Measurements from ENCODE around the gene CDKN2B-AS1.
"Not testable (repeated sequence)": the region's sequence is repeated elsewhere in the genome, so short reads cannot be mapped to it uniquely, and the experiment has no call there.

CDKN2B-AS1 gene

DNA sequence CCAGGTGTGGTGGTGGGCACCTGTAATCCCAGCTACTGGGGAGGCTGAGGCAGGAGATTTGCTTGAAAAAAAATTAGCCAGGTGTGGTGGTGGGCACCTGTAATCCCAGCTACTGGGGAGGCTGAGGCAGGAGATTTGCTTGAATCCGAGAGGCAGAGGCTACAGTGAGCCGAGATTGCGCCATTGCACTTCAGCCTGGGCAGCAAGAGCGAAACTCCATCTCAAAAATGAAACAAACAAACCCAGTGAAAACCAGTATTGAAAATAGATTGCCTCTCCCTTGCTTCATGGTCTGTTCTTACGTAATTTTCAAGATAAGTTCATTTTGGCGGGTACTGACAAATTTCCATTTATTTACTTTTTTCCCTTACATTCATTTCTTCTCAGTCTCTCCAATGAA lies 63.4 kb downstream of the CDKN2B-AS1 start:
- not testable (repeated sequence) for H3K4me3 ChIP-seq (ENCODE audit: low read length); H3K27me3 ChIP-seq (ENCODE audit: control insufficient read depth, insufficient read depth, low read length); DNase-seq (ENCODE audit: low read depth, low spot score); H3K9me3 ChIP-seq (ENCODE audit: control insufficient read depth, insufficient read depth, low read length); H3K27ac ChIP-seq (ENCODE audit: low read length); H3K4me1 ChIP-seq (ENCODE audit: control insufficient read depth, insufficient read depth, low read length); H3K36me3 ChIP-seq (ENCODE audit: control insufficient read depth, insufficient read depth, low read length)
- no CpG with 5 or more reads among the region's 6 CpGs for WGBS (ENCODE audit: insufficient coverage, insufficient read length)

DNA sequence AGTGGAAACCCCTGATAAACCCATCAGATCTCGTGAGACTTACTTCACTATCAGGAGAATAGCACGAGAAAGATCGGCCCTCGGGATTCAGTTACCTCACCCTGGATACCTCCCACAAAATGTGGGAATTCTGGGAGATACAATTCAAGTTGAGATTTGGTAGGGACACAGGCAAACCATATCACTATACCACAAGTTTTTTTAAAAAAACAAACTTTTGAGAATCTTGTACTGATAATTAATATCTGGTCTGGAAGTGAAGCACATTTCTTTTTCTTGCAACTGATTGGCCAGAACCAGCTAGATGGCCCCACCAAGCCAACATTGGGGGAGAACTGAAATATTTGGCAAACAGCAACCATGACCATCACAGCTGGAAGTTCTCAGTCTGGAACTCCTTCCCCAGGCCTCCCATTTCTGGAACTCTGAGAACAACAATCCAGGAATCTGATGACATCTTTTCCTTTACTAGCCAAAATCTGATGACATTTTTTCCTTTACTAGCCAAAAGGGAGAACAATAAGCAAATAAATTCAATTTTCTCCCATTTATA lies 66.3 kb downstream of the CDKN2B-AS1 start:
- Histone ChIP-seq H3K4me1 (ENCODE audit: control insufficient read depth, insufficient read depth, low read length) (no peaks in the 10 kb centered on the region), H3K9me3 (ENCODE audit: control insufficient read depth, insufficient read depth, low read length) (no peaks in the 10 kb centered on the region), H3K27ac (ENCODE audit: low read length) (no peak overlapping the region), H3K27me3 (ENCODE audit: control insufficient read depth, insufficient read depth, low read length) (no peaks in the 10 kb centered on the region), H3K4me3 (ENCODE audit: low read length) (no peak overlapping the region), H3K36me3 (ENCODE audit: control insufficient read depth, insufficient read depth, low read length) (no peaks in the 10 kb centered on the region)
- no CpG with 5 or more reads among the region's 4 CpGs for WGBS (ENCODE audit: insufficient coverage, insufficient read length)
- no peak for DNase-seq (ENCODE audit: low read depth, low spot score)

DNA sequence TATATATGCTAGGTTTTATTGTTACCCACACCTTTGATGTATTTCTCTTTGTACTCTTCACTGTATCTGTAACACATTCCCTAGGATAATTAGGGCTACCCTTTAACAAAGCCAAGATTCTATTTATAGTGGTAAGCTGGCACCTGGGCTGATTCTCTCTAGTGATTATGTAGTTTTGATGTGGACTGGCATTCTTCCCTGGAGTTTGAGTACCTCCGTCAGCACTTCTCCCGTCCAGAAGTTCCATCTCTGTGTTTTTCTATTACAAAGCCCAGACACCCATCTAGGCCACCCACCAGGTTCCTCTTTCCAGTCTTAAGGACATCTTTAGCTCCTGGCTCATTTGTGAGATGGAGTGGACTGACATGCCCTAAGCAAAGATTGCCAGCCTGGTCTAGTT lies 70.4 kb downstream of the CDKN2B-AS1 start:
- Histone ChIP-seq H3K27me3 (ENCODE audit: control insufficient read depth, insufficient read depth, low read length) (no peaks in the 10 kb centered on the region), H3K36me3 (ENCODE audit: control insufficient read depth, insufficient read depth, low read length) (no peaks in the 10 kb centered on the region), H3K27ac (ENCODE audit: low read length) (no peak overlapping the region), H3K9me3 (ENCODE audit: control insufficient read depth, insufficient read depth, low read length) (no peaks in the 10 kb centered on the region), H3K4me3 (ENCODE audit: low read length) (no peak overlapping the region), H3K4me1 (ENCODE audit: control insufficient read depth, insufficient read depth, low read length) (no peaks in the 10 kb centered on the region)
- WGBS (ENCODE audit: insufficient coverage, insufficient read length): no CpG with 5 or more reads among the region's 2 CpGs
- no peak for DNase-seq (ENCODE audit: low read depth, low spot score)

DNA sequence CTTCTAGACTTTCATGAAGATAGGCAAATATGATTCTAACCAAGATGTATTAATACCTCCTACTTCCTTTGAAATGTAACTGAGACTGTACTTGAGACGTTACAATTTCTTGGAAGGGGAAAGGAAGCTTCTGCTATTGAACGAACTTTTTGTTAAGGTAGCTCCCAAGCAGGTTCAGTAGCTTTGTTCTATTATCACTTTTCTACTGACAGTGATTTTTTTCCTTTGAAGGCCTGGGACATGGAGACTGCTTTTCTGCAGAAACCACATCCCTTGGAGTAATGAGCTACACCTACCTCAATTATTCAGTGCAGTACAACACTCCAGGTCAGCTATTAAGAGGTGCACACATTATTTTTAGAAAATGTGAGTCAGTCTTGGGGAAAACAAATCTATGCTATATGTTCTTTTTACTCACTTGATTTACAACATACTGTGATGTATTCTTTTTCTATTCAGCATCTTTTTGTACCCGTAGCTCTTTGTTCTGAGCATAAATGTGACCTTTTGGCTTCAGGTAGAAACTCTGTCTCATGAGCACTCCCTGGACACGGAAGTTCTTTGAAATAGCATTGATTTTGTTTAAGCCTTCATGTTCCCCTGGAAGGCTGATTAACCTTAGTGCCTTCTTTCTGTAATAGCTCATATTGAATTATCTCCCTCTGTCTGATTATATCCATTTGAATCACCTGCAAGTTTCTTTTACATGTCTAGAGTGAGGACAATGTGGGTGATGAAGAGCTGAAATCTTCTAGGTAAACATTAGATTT lies 71.0 kb downstream of the CDKN2B-AS1 start:
- H3K27ac ChIP-seq (ENCODE audit: low read length): no peak overlapping the region

DNA sequence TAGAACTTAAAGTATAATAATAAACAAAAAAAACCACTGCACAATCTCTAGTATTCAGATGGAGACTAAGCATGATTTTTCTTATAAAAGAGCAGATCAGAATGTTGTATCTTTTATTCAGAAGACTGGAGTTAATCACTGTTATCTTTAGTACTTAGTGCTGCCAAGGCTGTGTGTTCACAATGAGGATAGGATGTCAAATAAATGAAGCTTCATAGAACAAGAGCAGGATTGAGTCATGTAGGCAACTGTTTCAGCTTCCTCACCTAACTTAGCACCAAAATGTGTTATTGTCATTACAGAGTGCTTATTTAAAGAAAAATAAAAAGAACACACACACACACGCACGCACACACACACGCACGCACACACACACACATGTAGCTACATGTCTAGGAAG lies 72.6 kb downstream of the CDKN2B-AS1 start:
- Histone ChIP-seq H3K36me3 (ENCODE audit: control insufficient read depth, insufficient read depth, low read length) (no peaks in the 10 kb centered on the region), H3K9me3 (ENCODE audit: control insufficient read depth, insufficient read depth, low read length) (no peaks in the 10 kb centered on the region), H3K27ac (ENCODE audit: low read length) (no peak overlapping the region), H3K4me3 (ENCODE audit: low read length) (no peak overlapping the region), H3K27me3 (ENCODE audit: control insufficient read depth, insufficient read depth, low read length) (no peaks in the 10 kb centered on the region), H3K4me1 (ENCODE audit: control insufficient read depth, insufficient read depth, low read length) (no peaks in the 10 kb centered on the region)
- DNase-seq (ENCODE audit: low read depth, low spot score): no peak
- no CpG with 5 or more reads among the region's 4 CpGs for WGBS (ENCODE audit: insufficient coverage, insufficient read length)

More for the DNA sequence above, 71.0 kb downstream of the CDKN2B-AS1 start:
- H3K4me1 ChIP-seq (ENCODE audit: control insufficient read depth, insufficient read depth, low read length): no peaks in the 10 kb centered on the region
- no peak overlapping the region for H3K4me3 ChIP-seq (ENCODE audit: low read length)
- no peaks in the 10 kb centered on the region for H3K9me3 ChIP-seq (ENCODE audit: control insufficient read depth, insufficient read depth, low read length)
- no CpG with 5 or more reads among the region's 4 CpGs for WGBS (ENCODE audit: insufficient coverage, insufficient read length)
- no peaks in the 10 kb centered on the region for H3K36me3 ChIP-seq (ENCODE audit: control insufficient read depth, insufficient read depth, low read length)
- H3K27me3 ChIP-seq (ENCODE audit: control insufficient read depth, insufficient read depth, low read length): no peaks in the 10 kb centered on the region
- DNase-seq (ENCODE audit: low read depth, low spot score): no peak

DNA sequence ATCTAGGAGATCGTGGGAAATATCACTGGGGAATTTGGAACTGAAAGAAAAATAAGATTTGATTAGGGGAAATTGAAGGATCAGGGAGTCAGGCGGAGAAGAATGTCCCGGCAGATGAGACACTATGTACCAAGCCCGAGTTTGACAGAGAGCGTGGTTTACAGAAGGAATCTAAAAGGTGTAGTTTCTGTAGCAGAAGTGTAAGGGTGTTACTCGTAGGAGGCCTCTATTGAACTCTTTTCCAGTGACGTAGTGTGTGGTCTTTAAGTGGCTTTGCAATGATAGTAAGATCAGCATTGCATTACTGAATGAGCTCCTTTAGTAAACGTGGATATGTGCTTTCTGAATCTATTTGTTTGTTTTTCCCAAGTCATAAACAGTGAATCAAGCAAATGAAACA lies 73.8 kb downstream of the CDKN2B-AS1 start:
- no peak overlapping the region for H3K27ac ChIP-seq (ENCODE audit: low read length)
- no peaks in the 10 kb centered on the region for H3K4me1 ChIP-seq (ENCODE audit: control insufficient read depth, insufficient read depth, low read length)
- H3K36me3 ChIP-seq (ENCODE audit: control insufficient read depth, insufficient read depth, low read length): no peaks in the 10 kb centered on the region
- WGBS (ENCODE audit: insufficient coverage, insufficient read length): 100% methylated on average over 1 of the region's 8 CpGs
- H3K9me3 ChIP-seq (ENCODE audit: control insufficient read depth, insufficient read depth, low read length): no peaks in the 10 kb centered on the region
- H3K4me3 ChIP-seq (ENCODE audit: low read length): no peak overlapping the region
- H3K27me3 ChIP-seq (ENCODE audit: control insufficient read depth, insufficient read depth, low read length): no peaks in the 10 kb centered on the region
- DNase-seq (ENCODE audit: low read depth, low spot score): no peak

DNA sequence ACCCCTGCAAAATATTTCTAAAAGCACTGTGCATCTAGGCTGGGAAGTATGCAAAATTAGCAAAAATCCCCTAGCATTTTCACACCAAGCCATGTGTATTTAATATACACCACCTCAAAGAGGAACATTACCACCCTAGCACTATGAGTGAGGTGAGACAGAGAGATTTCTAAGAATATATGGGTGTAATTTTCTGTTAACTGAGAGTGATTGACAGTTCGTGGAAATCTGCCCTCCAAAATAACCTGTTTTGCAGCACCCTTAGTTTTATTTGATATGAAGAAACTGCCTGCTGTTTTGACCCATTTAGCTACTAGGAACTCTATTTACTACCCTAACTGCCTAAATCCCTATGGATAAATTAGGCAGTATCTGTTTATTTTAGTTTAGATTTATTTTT lies 78.8 kb downstream of the CDKN2B-AS1 start:
- no peaks in the 10 kb centered on the region for H3K36me3 ChIP-seq (ENCODE audit: control insufficient read depth, insufficient read depth, low read length)
- no peak for DNase-seq (ENCODE audit: low read depth, low spot score)
- no peak overlapping the region for H3K4me3 ChIP-seq (ENCODE audit: low read length)
- WGBS (ENCODE audit: insufficient coverage, insufficient read length): no CpG with 5 or more reads among the region's 1 CpG
- no peaks in the 10 kb centered on the region for H3K27me3 ChIP-seq (ENCODE audit: control insufficient read depth, insufficient read depth, low read length)
- H3K9me3 ChIP-seq (ENCODE audit: control insufficient read depth, insufficient read depth, low read length): no peaks in the 10 kb centered on the region
- H3K27ac ChIP-seq (ENCODE audit: low read length): no peak overlapping the region
- H3K4me1 ChIP-seq (ENCODE audit: control insufficient read depth, insufficient read depth, low read length): no peaks in the 10 kb centered on the region

DNA sequence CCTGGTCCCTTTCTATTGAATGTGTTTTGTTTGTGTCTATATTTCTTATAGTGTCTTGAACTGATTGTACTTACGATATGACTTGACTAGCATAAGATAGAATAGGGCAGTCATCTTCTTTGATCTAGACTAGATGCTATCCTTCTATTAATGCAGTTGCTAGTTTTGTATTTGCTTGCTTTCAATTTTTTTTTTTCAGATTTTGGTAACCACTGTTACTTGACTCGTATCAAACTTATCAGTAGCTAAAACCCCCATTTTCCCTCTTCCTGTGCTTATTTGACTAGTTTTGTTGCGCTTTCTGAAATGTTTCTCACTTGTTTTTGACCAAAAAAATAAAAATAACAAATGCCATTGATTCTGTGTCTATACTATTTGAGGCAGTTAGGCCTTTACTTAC lies 83.5 kb downstream of the CDKN2B-AS1 start:
- no peaks in the 10 kb centered on the region for H3K9me3 ChIP-seq (ENCODE audit: control insufficient read depth, insufficient read depth, low read length)
- no peaks in the 10 kb centered on the region for H3K4me1 ChIP-seq (ENCODE audit: control insufficient read depth, insufficient read depth, low read length)
- WGBS (ENCODE audit: insufficient coverage, insufficient read length): no CpG with 5 or more reads among the region's 3 CpGs
- H3K36me3 ChIP-seq (ENCODE audit: control insufficient read depth, insufficient read depth, low read length): no peaks in the 10 kb centered on the region
- DNase-seq (ENCODE audit: low read depth, low spot score): no peak
- H3K27me3 ChIP-seq (ENCODE audit: control insufficient read depth, insufficient read depth, low read length): no peaks in the 10 kb centered on the region
- no peak overlapping the region for H3K4me3 ChIP-seq (ENCODE audit: low read length)
- H3K27ac ChIP-seq (ENCODE audit: low read length): no peak overlapping the region

DNA sequence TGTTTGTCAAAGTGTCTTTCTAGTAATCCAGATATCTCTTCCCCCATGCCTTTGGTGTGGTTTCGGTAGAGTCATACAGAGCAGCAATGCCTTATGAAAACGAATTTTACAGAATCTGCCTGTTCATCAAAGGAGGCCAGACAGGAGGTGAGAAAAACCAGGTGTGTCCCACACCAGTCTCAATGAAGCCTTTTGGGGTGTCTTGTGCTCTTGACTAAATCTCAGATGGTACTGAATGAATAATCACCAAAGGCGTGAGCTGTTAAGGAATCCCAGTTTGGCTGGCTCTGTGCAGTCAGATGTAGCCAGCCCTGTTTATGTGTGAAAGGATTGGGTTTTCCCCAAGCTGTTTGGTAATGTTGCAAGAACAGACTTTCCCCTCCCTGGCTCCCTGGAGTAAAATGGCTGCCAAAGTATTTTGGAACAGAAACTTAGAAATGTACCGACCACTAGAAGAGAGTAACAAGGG lies 85.3 kb downstream of the CDKN2B-AS1 start:
- no peak overlapping the region for H3K4me3 ChIP-seq (ENCODE audit: low read length)
- no CpG with 5 or more reads among the region's 4 CpGs for WGBS (ENCODE audit: insufficient coverage, insufficient read length)
- no peak overlapping the region for H3K27ac ChIP-seq (ENCODE audit: low read length)
- H3K9me3 ChIP-seq (ENCODE audit: control insufficient read depth, insufficient read depth, low read length): no peaks in the 10 kb centered on the region
- DNase-seq (ENCODE audit: low read depth, low spot score): no peak
- no peaks in the 10 kb centered on the region for H3K36me3 ChIP-seq (ENCODE audit: control insufficient read depth, insufficient read depth, low read length)
- H3K27me3 ChIP-seq (ENCODE audit: control insufficient read depth, insufficient read depth, low read length): no peaks in the 10 kb centered on the region
- no peaks in the 10 kb centered on the region for H3K4me1 ChIP-seq (ENCODE audit: control insufficient read depth, insufficient read depth, low read length)

DNA sequence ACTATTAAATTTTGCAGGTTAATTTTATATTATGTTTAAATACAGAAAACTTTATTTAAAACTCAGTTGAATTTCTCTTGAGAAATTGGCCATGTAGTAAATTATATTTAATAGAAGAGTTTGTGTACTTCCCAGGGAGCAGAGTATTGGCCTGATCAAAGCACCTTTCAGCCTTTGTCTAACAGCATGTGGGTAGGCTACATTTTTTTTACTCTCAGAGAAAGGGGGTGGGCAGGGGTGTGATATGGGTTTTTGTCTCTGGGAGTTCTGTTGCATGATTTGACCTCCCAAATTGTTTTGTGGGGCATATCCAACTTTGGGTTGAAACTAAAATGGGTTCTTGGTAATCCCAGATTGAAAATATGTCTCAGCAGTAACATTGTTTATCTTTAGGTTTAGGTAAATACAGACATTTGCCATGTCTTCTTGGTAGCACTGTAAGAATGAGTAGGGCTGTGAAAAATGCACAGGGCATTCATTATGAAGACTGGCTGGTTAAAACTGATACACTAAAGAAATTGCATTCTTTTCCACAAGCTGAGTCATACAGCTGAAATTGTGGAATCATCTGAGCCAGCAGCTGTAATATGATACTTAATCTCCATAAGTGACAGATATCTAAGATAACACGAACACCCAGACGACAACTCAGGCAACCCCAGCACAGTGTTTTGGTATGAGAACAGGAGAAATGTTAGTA lies 89.9 kb downstream of the CDKN2B-AS1 start:
- no peaks in the 10 kb centered on the region for H3K9me3 ChIP-seq (ENCODE audit: control insufficient read depth, insufficient read depth, low read length)
- no peak overlapping the region for H3K27ac ChIP-seq (ENCODE audit: low read length)
- no CpG with 5 or more reads among the region's 2 CpGs for WGBS (ENCODE audit: insufficient coverage, insufficient read length)
- H3K27me3 ChIP-seq (ENCODE audit: control insufficient read depth, insufficient read depth, low read length): no peaks in the 10 kb centered on the region
- no peak overlapping the region for H3K4me3 ChIP-seq (ENCODE audit: low read length)
- H3K36me3 ChIP-seq (ENCODE audit: control insufficient read depth, insufficient read depth, low read length): no peaks in the 10 kb centered on the region
- H3K4me1 ChIP-seq (ENCODE audit: control insufficient read depth, insufficient read depth, low read length): no peaks in the 10 kb centered on the region
- DNase-seq (ENCODE audit: low read depth, low spot score): no peak

Data from iPS DF 6.9 (cell line).